Neuronal stem cell (in vitro differentiated cells): Measurements from ENCODE around the gene CWC15.

Experiments
- DNase-seq: peaks from one replicate; pipeline ENCODE4 v3.0.0-alpha.2; 2013; ENCODE audit warnings: low spot score
- H2AFZ ChIP-seq: one replicate; pipeline ENCODE4 v1.6.1; 2013; ENCODE audit warnings: mild to moderate bottlenecking, low read length, inconsistent platforms
- H2AK5ac ChIP-seq: 2 replicates; pipeline ENCODE4 v1.6.1; 2013; ENCODE audit warnings: low read depth, mild to moderate bottlenecking, inconsistent platforms, low read length, moderate library complexity, mixed read lengths
- H2BK120ac ChIP-seq: 2 replicates; pipeline ENCODE4 v1.6.1; 2013; ENCODE audit warnings: low read depth, mild to moderate bottlenecking, inconsistent platforms, low read length, moderate library complexity, mixed read lengths
- H2BK12ac ChIP-seq: one replicate; pipeline ENCODE4 v1.6.1; 2013; ENCODE audit warnings: low read length, inconsistent platforms
- H2BK15ac ChIP-seq: 2 replicates; pipeline ENCODE4 v1.6.1; 2013; ENCODE audit warnings: mild to moderate bottlenecking, low read length, inconsistent platforms, mixed read lengths
- H2BK5ac ChIP-seq: one replicate; pipeline ENCODE4 v1.6.1; 2013; ENCODE audit warnings: inconsistent platforms, mild to moderate bottlenecking, low read length, moderate library complexity
- H3K14ac ChIP-seq: one replicate; pipeline ENCODE4 v1.6.1; 2013; ENCODE audit warnings: low read length, inconsistent platforms
- H3K18ac ChIP-seq: 2 replicates; pipeline ENCODE4 v1.6.1; 2013; ENCODE audit warnings: low read length, inconsistent platforms
- H3K23ac ChIP-seq: 2 replicates; pipeline ENCODE4 v1.6.1; 2013; ENCODE audit warnings: low read depth, mild to moderate bottlenecking, mixed read lengths, low read length, inconsistent platforms; ENCODE audit not compliant: poor library complexity
- H3K27ac ChIP-seq: replicated peaks from 3 replicates; pipeline ENCODE4 v1.5.1; 2013; ENCODE audit warnings: low read length, inconsistent platforms
- H3K27me3 ChIP-seq, 3 experiments: 2 replicates each; pipeline ENCODE4 v1.6.1; 2013; ENCODE audit warnings: low read length in 3 of 3, mild to moderate bottlenecking in 2 of 3, inconsistent platforms in 1 of 3, low read depth in 1 of 3, mixed read lengths in 1 of 3, moderate library complexity in 1 of 3; ENCODE audit not compliant: control insufficient read depth in 3 of 3, insufficient read depth in 3 of 3
- H3K36me3 ChIP-seq, 2 donors: replicated peaks in 1 of 2; 2 replicates each; pipeline ENCODE4 v1.6.1; 2013; ENCODE audit warnings: low read length in 2 of 2; ENCODE audit not compliant: control insufficient read depth in 2 of 2, insufficient read depth in 2 of 2
- H3K4ac ChIP-seq: 2 replicates; pipeline ENCODE4 v1.6.1; 2013; ENCODE audit warnings: inconsistent platforms, mild to moderate bottlenecking, low read length, moderate library complexity
- H3K4me1 ChIP-seq, 2 donors: 1 replicate in 1 of 2; 2 replicates in 1 of 2; pipeline ENCODE4 v1.6.1; 2013; ENCODE audit warnings: low read length in 2 of 2, low read depth in 1 of 2; ENCODE audit not compliant: control insufficient read depth in 2 of 2, insufficient read depth in 1 of 2
- H3K4me2 ChIP-seq: one replicate; pipeline ENCODE4 v1.6.1; 2013; ENCODE audit warnings: mild to moderate bottlenecking, low read length, inconsistent platforms; ENCODE audit not compliant: insufficient read depth, poor library complexity, severe bottlenecking
- H3K4me3 ChIP-seq, 2 donors: 2 replicates each; pipeline ENCODE4 v1.5.1; 2013; ENCODE audit warnings: low read length in 2 of 2, mild to moderate bottlenecking in 2 of 2, inconsistent platforms in 1 of 2, moderate library complexity in 1 of 2
- H3K79me1 ChIP-seq: one replicate; pipeline ENCODE4 v1.6.1; 2013; ENCODE audit warnings: low read depth, mild to moderate bottlenecking, inconsistent platforms, low read length, moderate library complexity
- H3K9ac ChIP-seq: one replicate; pipeline ENCODE4 v1.6.1; 2013; ENCODE audit warnings: mild to moderate bottlenecking, low read depth, low read length, inconsistent platforms; ENCODE audit not compliant: poor library complexity
- H3K9me3 ChIP-seq, 2 donors: replicated peaks in 1 of 2; 2 replicates each; pipeline versions ENCODE3 to v1.6.1; 2013; ENCODE audit warnings: low read length in 2 of 2, mild to moderate bottlenecking in 2 of 2, inconsistent platforms in 1 of 2, low read depth in 1 of 2, mixed read lengths in 1 of 2, moderate library complexity in 1 of 2; ENCODE audit not compliant: control insufficient read depth in 2 of 2, insufficient read depth in 1 of 2
- H4K8ac ChIP-seq: one replicate; pipeline ENCODE4 v1.6.1; 2013; ENCODE audit warnings: low read depth, mild to moderate bottlenecking, inconsistent platforms, low read length, moderate library complexity
- H4K91ac ChIP-seq: one replicate; pipeline ENCODE4 v1.6.1; 2013; ENCODE audit warnings: low read length, low read depth, mild to moderate bottlenecking, inconsistent platforms; ENCODE audit not compliant: poor library complexity
- WGBS, 2 donors: extraction: QIAGEN DNeasy Blood & Tissue Kit; methylation state at CpG; one replicate each; pipeline ENCODE4 v1.1.7; 2013; ENCODE audit warnings: missing lambda C conversion rate in 2 of 2, mixed read lengths in 1 of 2; ENCODE audit not compliant: insufficient read length in 2 of 2, insufficient replicate concordance in 1 of 2; ENCODE audit errors: extremely low coverage in 2 of 2; 5-methylcytosine and 5-hydroxymethylcytosine counted together

Gene CWC15

GRCh38 chr11:94964934-94965333 is 8.4 kb downstream of the CWC15 start:
- WGBS, 2 donors: no CpG with 5 or more reads among the region's 4 CpGs
- H3K36me3 ChIP-seq: peaks cover 22 to 98% of the 10 kb centered on the region in 2 donors

GRCh38 chr11:94961255-94961654 is 12.1 kb downstream of the CWC15 start:
- Histone ChIP-seq H3K36me3 (peaks cover 20 to 65% of the 10 kb centered on the region in 2 donors), H3K4me1 (no peaks in the 10 kb centered on the region), H3K4me3 (no peak overlapping the region), H2BK15ac (no peak overlapping the region), H3K23ac (no peak overlapping the region), H2BK120ac (no peak overlapping the region), H3K14ac (no peak overlapping the region), H2BK12ac (no peak overlapping the region), H3K4ac (no peak overlapping the region), H3K27ac (no peak overlapping the region), H4K8ac (no peak overlapping the region), H2AK5ac (no peak overlapping the region), H3K79me1 (peaks cover 2% of the 10 kb centered on the region), H3K9ac (no peak overlapping the region), H2AFZ (no peak overlapping the region), H3K18ac (no peak overlapping the region), H3K9me3 (no peaks in the 10 kb centered on the region), H4K91ac (no peak overlapping the region), H3K4me2 (no peak overlapping the region), H2BK5ac (no peak overlapping the region), H3K27me3 (no peaks in the 10 kb centered on the region)
- no peak for DNase-seq
- no CpG with 5 or more reads among the region's 1 CpG for WGBS, 2 donors

More at GRCh38 chr11:94964934-94965333, 8.4 kb downstream of the CWC15 start:
- Histone ChIP-seq H3K4me2 (no peak overlapping the region), H4K8ac (no peak overlapping the region), H2AK5ac (no peak overlapping the region), H3K79me1 (no peaks in the 10 kb centered on the region), H2BK12ac (no peak overlapping the region), H4K91ac (no peak overlapping the region), H2AFZ (no peak overlapping the region), H3K27me3 (no peaks in the 10 kb centered on the region), H2BK5ac (no peak overlapping the region), H2BK120ac (no peak overlapping the region), H3K4me3 (no peak overlapping the region), H2BK15ac (no peak overlapping the region), H3K27ac (no peak overlapping the region), H3K9me3 (no peaks in the 10 kb centered on the region), H3K4me1 (no peaks in the 10 kb centered on the region), H3K4ac (no peak overlapping the region), H3K9ac (no peak overlapping the region), H3K23ac (no peak overlapping the region), H3K18ac (no peak overlapping the region), H3K14ac (no peak overlapping the region)
- no peak for DNase-seq

- DNase-seq: no peak
- H3K36me3 ChIP-seq: peaks cover 13 to 57% of the 10 kb centered on the region in 2 donors
- no peak overlapping the region for H4K91ac ChIP-seq
- no peak overlapping the region for H3K9ac ChIP-seq
- no peak overlapping the region for H3K4me2 ChIP-seq
- H2BK120ac ChIP-seq: no peak overlapping the region
- H2BK5ac ChIP-seq: no peak overlapping the region
- no peaks in the 10 kb centered on the region for H3K27me3 ChIP-seq
- WGBS, 2 donors: no CpG with 5 or more reads among the region's 2 CpGs
- H3K9me3 ChIP-seq: no peaks in the 10 kb centered on the region
- H3K79me1 ChIP-seq: peaks cover 2% of the 10 kb centered on the region
- H3K4me1 ChIP-seq: no peaks in the 10 kb centered on the region
- H4K8ac ChIP-seq: no peak overlapping the region
- no peak overlapping the region for H3K4me3 ChIP-seq
- H2BK15ac ChIP-seq: no peak overlapping the region
- H3K14ac ChIP-seq: no peak overlapping the region
- no peak overlapping the region for H2AK5ac ChIP-seq
- H3K27ac ChIP-seq: no peak overlapping the region
- no peak overlapping the region for H2AFZ ChIP-seq
- H2BK12ac ChIP-seq: no peak overlapping the region
- H3K23ac ChIP-seq: no peak overlapping the region
- no peak overlapping the region for H3K4ac ChIP-seq
- H3K18ac ChIP-seq: no peak overlapping the region
Observed at GRCh38 chr11:94960488-94960887, 12.9 kb downstream of the CWC15 start.

- no peak for DNase-seq
- no peak overlapping the region for H3K23ac ChIP-seq
- no peak overlapping the region for H2BK15ac ChIP-seq
- H3K27ac ChIP-seq: no peak overlapping the region
- no peaks in the 10 kb centered on the region for H3K27me3 ChIP-seq
- no peak overlapping the region for H3K9ac ChIP-seq
- H2AFZ ChIP-seq: no peak overlapping the region
- H3K9me3 ChIP-seq: no peaks in the 10 kb centered on the region
- no peak overlapping the region for H2BK120ac ChIP-seq
- H3K79me1 ChIP-seq: peaks cover 2% of the 10 kb centered on the region
- no peak overlapping the region for H2BK5ac ChIP-seq
- no peak overlapping the region for H4K91ac ChIP-seq
- no CpG with 5 or more reads among the region's 2 CpGs for WGBS, 2 donors
- no peak overlapping the region for H3K4me2 ChIP-seq
- no peak overlapping the region for H3K4me3 ChIP-seq
- no peak overlapping the region for H3K18ac ChIP-seq
- no peak overlapping the region for H3K14ac ChIP-seq
- H4K8ac ChIP-seq: no peak overlapping the region
- peaks cover 8 to 44% of the 10 kb centered on the region in 2 donors for H3K36me3 ChIP-seq
- H2AK5ac ChIP-seq: no peak overlapping the region
- no peaks in the 10 kb centered on the region for H3K4me1 ChIP-seq
- H2BK12ac ChIP-seq: no peak overlapping the region
- no peak overlapping the region for H3K4ac ChIP-seq
Observed at GRCh38 chr11:94959179-94959578, 14.2 kb downstream of the CWC15 start.
